GM21390 (cell line): ENCODE data around the gene MACROD1.

Source experiments
- ATAC-seq: cut with Tn5 transposase; IDR thresholded peaks from one replicate; pipeline ENCODE4 v1.9.1; 2021; ENCODE audit not compliant: unreplicated experiment

The MACROD1 gene

GRCh38 chr11:64077607-64078006, 88.3 kb downstream of the MACROD1 start:
- no peak for ATAC-seq

GRCh38 chr11:64076758-64077157, 89.2 kb downstream of the MACROD1 start:
- no peak for ATAC-seq

GRCh38 chr11:64074239-64074638, 91.7 kb downstream of the MACROD1 start:
- ATAC-seq, result no peak

GRCh38 chr11:64073542-64073941, 92.4 kb downstream of the MACROD1 start:
- no peak for ATAC-seq

- ATAC-seq, result no peak
These were observed 93.0 kb downstream of the MACROD1 start for GRCh38 chr11:64072871-64073270.

GRCh38 chr11:64072403-64072802, 93.5 kb downstream of the MACROD1 start:
- no peak for ATAC-seq

GRCh38 chr11:64071849-64072248, 94.1 kb downstream of the MACROD1 start:
- no peak for ATAC-seq

- no peak for ATAC-seq
These were observed 95.6 kb downstream of the MACROD1 start for GRCh38 chr11:64070314-64070681.

- ATAC-seq, result no peak
These were observed 96.3 kb downstream of the MACROD1 start for GRCh38 chr11:64069401-64070313.

GRCh38 chr11:64068705-64069400, 97.1 kb downstream of the MACROD1 start:
- ATAC-seq, result no peak

- ATAC-seq, result no peak
These were observed 98.5 kb downstream of the MACROD1 start for GRCh38 chr11:64067230-64067993.

- ATAC-seq, result no peak
These were observed 100.2 kb downstream of the MACROD1 start for GRCh38 chr11:64065712-64066111.

GRCh38 chr11:64065141-64065465, 100.8 kb downstream of the MACROD1 start:
- ATAC-seq, result no peak

- no peak for ATAC-seq
These were observed 101.4 kb downstream of the MACROD1 start for GRCh38 chr11:64064374-64065140.

GRCh38 chr11:64063777-64064176, 102.1 kb downstream of the MACROD1 start:
- ATAC-seq, result no peak

GRCh38 chr11:64062185-64063039, 103.5 kb downstream of the MACROD1 start:
- ATAC-seq, result no peak

GRCh38 chr11:64060861-64061444, 105.0 kb downstream of the MACROD1 start:
- ATAC-seq, result no peak

GRCh38 chr11:64060263-64060860, 105.6 kb downstream of the MACROD1 start:
- no peak for ATAC-seq
